GM12872 (cell line): ENCODE measurements around the gene CRISP3.

ENCODE experiments used
- TF ChIP-seq, protein P1 (sequence below): IDR thresholded peaks from 3 replicates; pipeline ENCODE4 v1.5.1; 2011; ENCODE audit warnings: low read depth, mild to moderate bottlenecking, low read length, moderate library complexity; ENCODE audit not compliant: insufficient read depth

CRISP3 gene

DNA sequence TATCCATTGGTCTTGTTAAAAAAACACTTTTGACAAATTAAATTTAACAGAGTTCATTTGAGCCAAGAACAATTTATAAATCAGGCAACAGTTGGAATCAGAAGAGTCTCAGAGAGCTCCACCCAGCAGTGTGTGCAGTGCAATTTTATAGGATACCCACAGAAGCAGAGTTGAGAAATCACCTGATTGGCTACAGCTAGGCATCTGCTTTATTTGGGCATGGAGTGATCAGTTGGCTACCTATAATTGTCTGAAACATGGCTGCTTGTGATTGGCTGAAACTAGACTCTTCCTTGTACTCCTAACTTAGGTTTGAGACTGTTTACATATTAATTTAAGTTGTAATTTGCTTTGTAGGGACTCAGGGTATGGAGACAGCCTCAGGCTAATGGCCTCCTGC lies 30.9 kb upstream of the CRISP3 start:
- TF ChIP-seq, protein P1, sequence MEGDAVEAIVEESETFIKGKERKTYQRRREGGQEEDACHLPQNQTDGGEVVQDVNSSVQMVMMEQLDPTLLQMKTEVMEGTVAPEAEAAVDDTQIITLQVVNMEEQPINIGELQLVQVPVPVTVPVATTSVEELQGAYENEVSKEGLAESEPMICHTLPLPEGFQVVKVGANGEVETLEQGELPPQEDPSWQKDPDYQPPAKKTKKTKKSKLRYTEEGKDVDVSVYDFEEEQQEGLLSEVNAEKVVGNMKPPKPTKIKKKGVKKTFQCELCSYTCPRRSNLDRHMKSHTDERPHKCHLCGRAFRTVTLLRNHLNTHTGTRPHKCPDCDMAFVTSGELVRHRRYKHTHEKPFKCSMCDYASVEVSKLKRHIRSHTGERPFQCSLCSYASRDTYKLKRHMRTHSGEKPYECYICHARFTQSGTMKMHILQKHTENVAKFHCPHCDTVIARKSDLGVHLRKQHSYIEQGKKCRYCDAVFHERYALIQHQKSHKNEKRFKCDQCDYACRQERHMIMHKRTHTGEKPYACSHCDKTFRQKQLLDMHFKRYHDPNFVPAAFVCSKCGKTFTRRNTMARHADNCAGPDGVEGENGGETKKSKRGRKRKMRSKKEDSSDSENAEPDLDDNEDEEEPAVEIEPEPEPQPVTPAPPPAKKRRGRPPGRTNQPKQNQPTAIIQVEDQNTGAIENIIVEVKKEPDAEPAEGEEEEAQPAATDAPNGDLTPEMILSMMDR: no peak

DNA sequence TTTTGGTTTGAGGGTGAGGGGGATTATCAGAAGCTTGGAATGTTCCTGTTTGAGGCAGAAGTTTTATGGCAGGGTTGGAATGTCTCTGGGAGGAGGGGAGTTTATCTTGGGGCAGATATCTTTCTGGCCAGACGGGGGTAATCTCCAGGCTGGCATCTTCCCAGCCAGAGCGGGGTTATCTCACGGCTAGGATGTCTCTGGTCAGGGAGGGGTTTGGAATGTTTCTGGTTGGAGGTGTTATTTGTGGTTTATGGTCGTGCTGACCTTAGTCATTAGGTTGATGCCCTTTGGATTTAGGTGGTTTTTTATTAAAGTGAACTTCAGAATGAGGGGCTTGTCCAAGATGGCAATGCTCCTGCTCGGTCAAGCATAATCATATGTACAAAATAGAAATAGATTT lies 28.1 kb upstream of the CRISP3 start:
- TF ChIP-seq, protein P1: no peak

DNA sequence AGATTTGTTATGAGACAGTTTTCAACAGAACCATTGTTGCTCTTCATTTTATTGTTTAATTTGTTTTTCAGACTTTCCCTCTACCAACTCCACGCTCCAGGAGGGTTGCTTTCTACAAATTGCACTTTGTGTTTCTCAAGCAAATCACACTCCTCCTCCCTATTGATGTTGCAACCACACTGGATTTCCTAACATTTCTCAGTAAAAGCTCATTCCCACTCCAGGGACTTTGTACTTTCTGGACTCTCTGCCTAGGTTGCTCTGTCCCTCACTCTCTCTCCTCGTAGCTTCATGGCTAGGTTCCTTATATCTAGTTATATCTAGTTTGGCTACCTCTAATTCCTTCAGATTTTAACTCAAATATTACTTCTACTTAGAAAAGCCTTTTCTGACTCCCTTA lies 22.6 kb upstream of the CRISP3 start:
- TF ChIP-seq, protein P1: no peak

DNA sequence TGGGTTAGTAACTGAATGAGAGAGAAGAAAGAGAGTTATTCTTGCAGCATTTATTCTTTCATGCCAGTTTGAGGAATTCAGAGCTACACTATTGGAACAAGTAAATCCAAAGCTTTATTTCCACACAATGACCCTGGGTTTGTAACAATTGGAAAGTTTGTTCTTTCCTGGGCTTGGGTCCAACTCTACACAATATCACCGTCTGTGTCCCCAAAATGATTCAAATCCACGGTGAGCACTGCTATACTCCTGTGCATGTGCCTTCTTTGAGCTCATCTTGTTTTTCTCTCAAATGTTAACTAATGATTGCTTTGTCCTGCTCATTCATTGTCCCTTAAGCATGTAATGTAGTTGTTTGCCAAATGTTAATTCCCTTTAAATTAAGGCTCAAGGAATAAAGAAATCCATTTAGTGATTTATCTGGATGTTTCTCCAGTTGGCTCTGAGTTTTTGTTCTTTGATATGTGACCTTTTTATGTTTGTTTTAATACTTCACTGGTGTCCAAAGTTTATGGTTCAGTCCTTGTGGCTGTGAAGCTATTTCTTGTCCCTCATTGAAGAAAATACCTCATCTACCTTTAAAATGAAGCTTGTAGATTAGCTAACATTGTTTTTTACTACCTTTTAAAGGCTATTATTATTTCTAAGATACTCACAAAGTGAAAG lies 20.5 kb upstream of the CRISP3 start:
- TF ChIP-seq, protein P1: no peak

DNA sequence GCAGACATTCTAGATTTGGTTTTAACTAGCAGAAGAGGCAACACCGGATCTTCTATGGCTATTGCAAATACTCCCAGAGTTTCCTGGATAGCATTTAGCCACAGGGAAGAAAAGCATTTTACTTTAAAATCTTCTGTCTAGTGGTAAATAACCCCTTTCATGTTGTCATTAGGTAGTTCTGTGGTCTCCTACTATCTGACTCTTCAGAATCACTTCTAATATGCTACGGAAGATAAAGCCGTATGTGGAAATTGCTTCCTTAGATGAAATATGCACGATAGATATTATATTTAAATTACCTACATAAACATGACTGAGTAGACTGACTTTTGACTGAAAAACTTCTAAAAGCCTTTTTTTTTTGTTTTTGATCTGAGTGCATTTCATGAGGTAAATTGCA lies 759 bp downstream of the CRISP3 start:
- TF ChIP-seq, protein P1: no peak

DNA sequence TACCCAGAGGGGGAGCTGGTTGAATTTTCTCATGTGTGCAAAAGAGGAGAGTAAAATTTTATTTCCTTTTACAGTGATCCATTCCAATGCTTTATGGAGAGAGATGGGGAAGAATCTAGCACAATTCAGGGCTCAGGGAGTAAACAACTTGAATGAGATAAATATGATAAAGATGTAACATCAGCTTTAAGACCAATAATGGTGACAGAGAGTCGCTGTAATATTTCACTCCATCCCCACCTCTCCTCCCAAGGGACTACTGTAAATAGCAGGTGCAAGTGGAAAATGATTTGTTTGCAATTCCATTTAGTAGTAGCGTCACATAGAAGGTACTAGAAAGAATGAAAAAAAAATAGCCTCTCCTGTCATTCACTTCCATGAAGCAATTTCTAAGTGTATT lies 4.8 kb downstream of the CRISP3 start:
- TF ChIP-seq, protein P1: no peak

DNA sequence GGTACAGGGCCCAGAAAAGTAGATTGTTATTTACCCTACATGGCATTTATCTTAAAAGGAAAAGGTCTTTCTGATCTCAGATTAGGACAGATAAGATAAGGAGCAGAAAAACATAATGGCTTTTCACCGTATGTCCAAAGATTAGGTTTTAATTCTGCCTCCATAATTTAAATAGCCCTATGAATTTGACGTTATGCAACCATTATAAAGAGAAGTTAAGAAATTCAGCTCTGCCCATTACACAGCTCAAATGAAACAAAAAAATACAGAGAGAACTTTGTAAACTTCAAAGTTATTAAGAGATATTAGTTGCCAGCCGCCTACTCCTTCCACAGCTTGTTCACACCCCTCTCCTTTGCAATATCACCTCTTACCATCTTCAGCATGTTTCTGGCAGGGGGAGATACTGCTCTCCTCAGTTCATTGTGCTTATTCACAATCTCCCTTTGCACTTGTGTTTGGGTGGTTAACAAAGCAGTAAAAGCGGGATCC lies 8.1 kb downstream of the CRISP3 start:
- TF ChIP-seq, protein P1: no peak

DNA sequence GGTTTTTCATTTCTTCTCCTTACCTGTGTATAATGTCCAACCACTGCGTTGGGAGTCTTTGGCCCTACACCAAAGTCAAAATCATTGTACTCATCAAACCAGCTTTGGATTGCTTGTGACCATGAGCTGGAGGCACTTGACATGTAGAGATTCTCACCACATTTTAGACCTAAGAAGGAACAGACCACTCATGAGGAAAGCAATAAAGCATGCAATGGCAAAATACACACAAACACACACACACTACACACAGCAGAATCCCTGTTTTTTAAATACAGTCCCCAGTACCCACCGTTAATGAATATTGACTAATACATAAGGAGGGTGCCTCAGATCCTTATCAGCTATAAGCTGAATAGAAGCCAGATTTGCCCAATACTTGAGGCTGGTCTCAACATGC lies 10.5 kb downstream of the CRISP3 start:
- TF ChIP-seq, protein P1: no peak
